ENCODE measurements around the gene LAMP5.

DNA sequence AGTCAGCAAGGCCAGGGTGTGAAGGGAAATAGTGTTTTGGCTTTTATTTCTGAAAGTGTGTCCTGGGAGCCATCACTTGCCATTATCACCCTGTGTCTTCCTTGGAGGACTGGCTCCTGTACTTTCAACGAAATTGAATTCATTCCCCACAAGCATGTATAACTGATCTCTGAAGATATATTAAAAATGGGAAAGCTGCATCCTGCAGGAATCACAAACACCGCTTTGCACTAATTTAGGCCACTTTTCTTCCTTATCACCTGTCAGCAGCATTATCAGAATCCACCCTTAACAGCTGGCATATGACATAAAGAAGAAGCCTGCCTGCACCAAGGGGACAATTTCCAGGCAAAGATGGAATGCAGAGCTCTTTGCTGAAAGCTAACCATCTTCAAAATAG, 56.2 kb downstream of the LAMP5 start:
- TF ChIP-seq, protein P1, sequence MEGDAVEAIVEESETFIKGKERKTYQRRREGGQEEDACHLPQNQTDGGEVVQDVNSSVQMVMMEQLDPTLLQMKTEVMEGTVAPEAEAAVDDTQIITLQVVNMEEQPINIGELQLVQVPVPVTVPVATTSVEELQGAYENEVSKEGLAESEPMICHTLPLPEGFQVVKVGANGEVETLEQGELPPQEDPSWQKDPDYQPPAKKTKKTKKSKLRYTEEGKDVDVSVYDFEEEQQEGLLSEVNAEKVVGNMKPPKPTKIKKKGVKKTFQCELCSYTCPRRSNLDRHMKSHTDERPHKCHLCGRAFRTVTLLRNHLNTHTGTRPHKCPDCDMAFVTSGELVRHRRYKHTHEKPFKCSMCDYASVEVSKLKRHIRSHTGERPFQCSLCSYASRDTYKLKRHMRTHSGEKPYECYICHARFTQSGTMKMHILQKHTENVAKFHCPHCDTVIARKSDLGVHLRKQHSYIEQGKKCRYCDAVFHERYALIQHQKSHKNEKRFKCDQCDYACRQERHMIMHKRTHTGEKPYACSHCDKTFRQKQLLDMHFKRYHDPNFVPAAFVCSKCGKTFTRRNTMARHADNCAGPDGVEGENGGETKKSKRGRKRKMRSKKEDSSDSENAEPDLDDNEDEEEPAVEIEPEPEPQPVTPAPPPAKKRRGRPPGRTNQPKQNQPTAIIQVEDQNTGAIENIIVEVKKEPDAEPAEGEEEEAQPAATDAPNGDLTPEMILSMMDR (IDR thresholded peaks at IDR 0.05), result no peak
- TF ChIP-seq POLR2A (IDR thresholded peaks at IDR 0.05), result no peak

All from gastroesophageal sphincter (tissue), 3 donors.